HG03196 (cell line): ENCODE results near the gene TTL.

Experiments used
- ATAC-seq: cut with Tn5 transposase; IDR thresholded peaks from one replicate; pipeline ENCODE4 v1.9.1; 2021; ENCODE audit not compliant: unreplicated experiment

TTL gene

GRCh38 chr2:112580084-112580483, 98.1 kb downstream of the TTL start:
- ATAC-seq: no peak

- ATAC-seq: no peak
These were observed 100.4 kb downstream of the TTL start for GRCh38 chr2:112582314-112582746.

DNA sequence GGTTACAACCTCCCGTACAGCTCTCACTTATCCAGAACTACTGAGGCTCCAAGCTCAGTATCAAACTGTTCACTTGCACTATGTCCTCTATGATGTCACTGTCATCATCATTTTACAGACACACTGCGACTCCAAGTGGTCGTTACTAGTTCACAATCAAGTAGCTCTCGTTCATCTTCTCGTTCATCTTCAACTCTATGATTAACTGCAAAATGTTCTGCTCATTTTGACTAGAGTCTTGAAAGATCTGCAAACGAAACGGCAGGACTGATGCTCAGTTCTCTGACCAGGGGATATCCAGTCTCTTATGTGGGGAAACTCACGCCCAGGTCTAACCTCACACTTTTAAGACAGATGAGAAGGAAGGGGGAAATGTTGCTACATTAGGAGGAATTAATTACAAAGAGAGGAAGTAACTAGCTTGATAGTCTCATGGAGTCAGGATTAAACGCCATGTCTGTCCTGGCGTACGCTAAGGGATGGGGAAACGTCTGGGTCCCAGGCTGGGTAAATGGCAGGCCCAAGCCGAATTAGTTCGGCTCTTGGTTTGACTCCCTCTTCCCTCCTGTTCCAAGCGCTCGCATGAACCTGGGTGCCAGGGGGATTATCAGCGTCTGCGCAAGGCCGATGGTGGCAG, 101.7 kb downstream of the TTL start:
- ATAC-seq: no peak

DNA sequence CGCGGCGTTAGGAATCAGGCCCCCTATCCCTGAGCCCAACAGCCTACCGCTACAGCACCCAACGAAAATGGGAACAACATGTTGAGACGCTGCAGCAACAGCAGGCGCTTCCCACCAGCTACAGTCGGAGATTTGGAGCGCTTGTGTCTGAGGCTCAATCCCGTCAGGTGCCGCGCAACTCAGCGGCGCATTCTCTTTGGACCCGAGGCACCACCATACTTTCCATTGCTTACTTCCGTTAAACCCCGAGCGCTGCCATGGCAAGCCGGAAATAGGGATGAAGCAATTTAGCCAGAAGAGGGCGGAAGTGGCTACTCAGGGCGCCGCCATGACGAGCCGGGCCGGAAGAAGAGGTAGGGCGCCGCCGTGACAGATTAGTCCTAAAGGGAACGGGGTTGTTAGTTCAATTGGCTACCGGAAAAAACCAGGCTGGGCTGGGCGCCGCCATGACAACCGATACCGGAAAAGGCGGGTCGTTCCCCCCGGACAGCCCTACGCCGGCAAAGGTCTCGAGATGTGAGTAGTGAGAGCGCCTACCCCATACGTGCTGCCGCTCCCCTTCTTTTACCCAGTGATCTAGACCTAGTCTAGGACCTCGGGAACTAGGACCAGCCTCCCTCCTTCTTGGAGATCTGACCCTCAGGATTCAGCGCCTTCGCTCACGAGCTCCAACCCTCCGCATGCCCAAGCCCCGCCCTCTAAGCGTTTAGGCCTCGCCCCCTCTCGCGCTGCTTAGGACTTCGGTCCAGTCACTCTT, 102.4 kb downstream of the TTL start, which contains the start of gene CHCHD5:
Gene CHCHD5 (plus strand): TSS at position 476 of the 757 bp plus-strand sequence. CDS start 39 bp downstream, at position 515.
- peak; percentile 81 for ATAC-seq

DNA sequence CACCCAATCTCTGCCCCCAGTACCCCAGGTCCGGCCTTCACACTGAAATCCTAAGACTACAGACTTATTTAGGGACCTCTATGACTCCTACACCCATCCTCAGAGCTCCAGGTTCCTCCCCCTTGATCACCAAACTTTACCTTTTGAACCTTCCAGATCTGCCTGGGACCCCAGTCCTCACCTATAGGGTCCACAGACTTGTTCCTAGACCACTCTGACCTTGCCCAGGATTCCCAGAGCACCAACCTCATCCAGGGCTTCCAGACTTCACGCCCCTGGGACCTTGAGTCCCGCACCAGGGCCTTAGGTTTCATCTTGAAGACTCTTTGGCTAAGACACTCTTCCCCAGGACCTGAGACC, 102.9 kb downstream of the TTL start:
- ATAC-seq: no peak

DNA sequence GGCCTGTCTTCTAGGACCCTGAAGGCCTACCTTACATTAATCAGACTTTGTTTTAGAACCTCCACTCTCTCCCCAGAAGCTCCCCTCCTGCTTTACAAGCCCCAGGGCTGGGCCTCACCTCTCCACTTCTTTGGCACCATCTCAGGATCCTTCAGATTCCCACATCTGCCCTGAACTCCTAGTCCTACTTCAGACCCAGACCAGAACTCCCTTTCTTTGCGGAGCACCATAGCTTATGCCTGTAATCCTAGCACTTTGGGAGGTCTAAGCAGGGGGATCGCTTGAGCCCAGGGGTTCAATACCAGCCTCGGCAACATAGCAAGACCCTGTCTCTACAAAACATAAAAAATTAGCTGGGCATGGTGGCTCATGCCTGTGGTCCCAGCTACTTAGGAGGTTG, 103.4 kb downstream of the TTL start:
- no peak for ATAC-seq

DNA sequence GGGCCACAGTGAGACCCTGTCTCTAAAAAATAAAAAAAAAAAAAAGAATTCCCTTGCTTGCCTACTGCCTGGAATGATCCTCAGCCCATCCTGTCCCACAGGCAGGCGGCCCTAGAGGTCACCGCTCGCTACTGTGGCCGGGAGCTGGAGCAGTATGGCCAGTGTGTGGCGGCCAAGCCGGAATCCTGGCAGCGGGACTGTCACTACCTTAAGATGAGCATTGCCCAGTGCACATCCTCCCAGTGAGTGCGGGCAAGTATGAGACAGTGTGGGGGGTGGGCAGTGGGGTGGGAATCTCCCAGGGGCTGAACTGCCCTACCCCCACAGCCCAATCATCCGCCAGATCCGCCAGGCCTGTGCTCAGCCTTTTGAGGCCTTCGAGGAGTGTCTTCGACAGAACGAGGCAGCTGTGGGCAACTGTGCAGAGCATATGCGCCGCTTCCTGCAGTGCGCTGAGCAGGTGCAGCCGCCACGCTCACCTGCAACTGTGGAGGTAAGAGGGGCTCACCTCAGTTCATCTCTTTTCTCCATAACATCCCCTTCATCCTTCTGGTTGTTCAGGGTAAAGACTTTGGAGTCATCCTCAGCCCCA, 104.0 kb downstream of the TTL start:
- ATAC-seq: no peak

- ATAC-seq: no peak
These were observed 106.7 kb downstream of the TTL start for GRCh38 chr2:112588611-112589045.
